Hepatocyte (in vitro differentiated cells): ENCODE measurements around the gene RHOT1. TPM values are rescaled to one million over a fixed set of nuclear protein-coding genes. Genes with fewer than 3 reads are reported as not detected.
"Not testable (repeated sequence)": the region's sequence is repeated elsewhere in the genome, so short reads cannot be mapped to it uniquely, and the experiment has no call there.

Source experiments
- DNase-seq: peaks from one replicate; pipeline ENCODE4 v3.0.0-alpha.2; 2016; ENCODE audit warnings: low spot score
- H2AFZ ChIP-seq: fragments of 200-600 bp; sonication (generic); 2 replicates; pipeline ENCODE4 v1.6.0; 2016; ENCODE audit warnings: antibody characterized with exemption, mild to moderate bottlenecking
- H3K27ac ChIP-seq: fragments of 200-600 bp; sonication (generic); 2 replicates; pipeline ENCODE4 v1.5.1; 2016; ENCODE audit warnings: mild to moderate bottlenecking
- H3K27me3 ChIP-seq: fragments of 200-600 bp; sonication (generic); 2 replicates; pipeline ENCODE4 v1.6.1; 2016
- H3K36me3 ChIP-seq: fragments of 200-600 bp; sonication (generic); replicated peaks from 2 replicates; pipeline ENCODE4 v1.5.1; 2016; ENCODE audit warnings: low read depth; ENCODE audit not compliant: insufficient read depth
- H3K4me1 ChIP-seq: fragments of 200-600 bp; sonication (generic); 2 replicates; pipeline ENCODE4 v1.5.1; 2016; ENCODE audit warnings: mild to moderate bottlenecking, moderate library complexity; ENCODE audit not compliant: insufficient read depth
- H3K4me2 ChIP-seq: fragments of 200-600 bp; sonication (generic); 2 replicates; pipeline ENCODE4 v1.6.0; 2016
- H3K4me3 ChIP-seq: fragments of 200-600 bp; sonication (generic); 2 replicates; pipeline ENCODE4 v1.5.1; 2016; ENCODE audit warnings: mild to moderate bottlenecking
- H3K79me2 ChIP-seq: fragments of 200-600 bp; sonication (generic); 2 replicates; pipeline ENCODE4 v1.6.0; 2017; ENCODE audit warnings: mild to moderate bottlenecking
- H3K9me2 ChIP-seq: fragments of 200-600 bp; sonication (generic); replicated peaks from 2 replicates; pipeline ENCODE4 v1.6.0; 2017; ENCODE audit warnings: mild to moderate bottlenecking; ENCODE audit not compliant: insufficient read depth
- H3K9me3 ChIP-seq: fragments of 200-600 bp; sonication (generic); 2 replicates; pipeline ENCODE4 v1.5.1; 2016; ENCODE audit warnings: low read depth, mild to moderate bottlenecking
- H4K20me1 ChIP-seq: fragments of 200-600 bp; sonication (generic); 2 replicates; pipeline ENCODE4 v1.6.0; 2016; ENCODE audit warnings: mild to moderate bottlenecking; ENCODE audit not compliant: insufficient read depth, poor library complexity, severe bottlenecking
- EZH2 ChIP-seq: fragments of 200-600 bp; sonication (generic); IDR thresholded peaks from 2 replicates; pipeline ENCODE4 v1.6.1; 2016; ENCODE audit warnings: antibody characterized with exemption, mild to moderate bottlenecking, borderline replicate concordance
- EZH2phosphoT487 ChIP-seq: fragments of 200-600 bp; sonication (generic); IDR thresholded peaks from one replicate; pipeline ENCODE4 v1.6.1; 2018; ENCODE audit warnings: antibody characterized with exemption, mild to moderate bottlenecking, low read depth, moderate library complexity; ENCODE audit not compliant: unreplicated experiment, severe bottlenecking
- WGBS: methylation state at CpG from one replicate; pipeline ENCODE4 v1.1.6; 2016; ENCODE audit warnings: low lambda C conversion rate; ENCODE audit errors: missing lambda C conversion rate; 5-methylcytosine and 5-hydroxymethylcytosine counted together
- polyA plus RNA-seq: library from polyadenylated mRNA; unstranded; fragments of >200 nt; fragmentation: Nextera tagmentation; extraction: Ambion mirVana; gene quantifications from 2 replicates; pipeline ENCODE4 v1.2.1, GENCODE V29; 2016
- total RNA-seq: library from RNA; depleted of rRNA; stranded (reverse); fragments of >200 nt; gene quantifications from 2 replicates; pipeline ENCODE4 v1.2.3, GENCODE V29; 2014
- TF ChIP-seq, protein P1 (sequence below): fragments of 200-600 bp; sonication (generic); IDR thresholded peaks from 2 replicates; pipeline ENCODE4 v1.5.1; 2016; ENCODE audit warnings: antibody characterized with exemption, mild to moderate bottlenecking; ENCODE audit not compliant: poor library complexity

Gene RHOT1
- total and polyA plus RNA-seq, 2 experiments from 2014 or later, result 22.6 to 38.4 TPM

DNA sequence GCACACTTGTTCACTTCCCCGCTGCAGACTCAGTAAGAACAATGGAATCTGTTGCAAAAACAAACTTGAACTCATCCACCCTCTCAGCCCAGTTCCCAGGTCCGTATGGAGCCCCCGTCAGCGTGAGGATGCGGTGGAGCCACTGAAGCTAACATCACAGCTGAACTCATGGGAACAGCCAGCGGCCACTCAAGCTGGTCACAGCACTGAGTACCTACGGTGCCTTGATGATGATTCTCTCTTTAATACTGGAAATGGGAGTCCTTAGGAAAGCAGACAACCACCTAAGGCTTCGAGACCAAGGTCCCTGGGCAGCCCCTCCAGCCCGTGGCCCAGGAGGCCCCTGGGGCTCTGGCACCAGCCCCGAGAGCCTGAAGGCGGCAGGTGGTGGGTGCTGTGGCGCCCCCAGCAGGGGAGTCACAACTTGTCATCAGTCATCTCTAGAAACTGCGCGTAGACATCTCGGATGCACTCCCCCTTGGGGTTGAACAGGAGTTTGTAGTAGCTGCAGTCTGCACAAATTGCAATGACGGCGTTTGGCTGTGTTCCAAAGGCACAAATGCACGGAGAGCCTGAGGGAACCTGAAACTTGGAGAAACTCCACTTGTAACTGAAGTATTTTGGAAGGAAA, 31.0 kb upstream of the RHOT1 start:
- DNase-seq, result peak; percentile 72

GRCh38 chr17:32112416-32112815, 29.9 kb upstream of the RHOT1 start:
- H4K20me1 ChIP-seq, result no peaks in the 10 kb centered on the region
- no peak for DNase-seq
- no peak overlapping the region for H2AFZ ChIP-seq
- no peak overlapping the region for H3K4me3 ChIP-seq
- H3K27me3 ChIP-seq, result no peaks in the 10 kb centered on the region
- TF ChIP-seq EZH2phosphoT487 (no peak), EZH2 (no peak)
- TF ChIP-seq, protein P1, sequence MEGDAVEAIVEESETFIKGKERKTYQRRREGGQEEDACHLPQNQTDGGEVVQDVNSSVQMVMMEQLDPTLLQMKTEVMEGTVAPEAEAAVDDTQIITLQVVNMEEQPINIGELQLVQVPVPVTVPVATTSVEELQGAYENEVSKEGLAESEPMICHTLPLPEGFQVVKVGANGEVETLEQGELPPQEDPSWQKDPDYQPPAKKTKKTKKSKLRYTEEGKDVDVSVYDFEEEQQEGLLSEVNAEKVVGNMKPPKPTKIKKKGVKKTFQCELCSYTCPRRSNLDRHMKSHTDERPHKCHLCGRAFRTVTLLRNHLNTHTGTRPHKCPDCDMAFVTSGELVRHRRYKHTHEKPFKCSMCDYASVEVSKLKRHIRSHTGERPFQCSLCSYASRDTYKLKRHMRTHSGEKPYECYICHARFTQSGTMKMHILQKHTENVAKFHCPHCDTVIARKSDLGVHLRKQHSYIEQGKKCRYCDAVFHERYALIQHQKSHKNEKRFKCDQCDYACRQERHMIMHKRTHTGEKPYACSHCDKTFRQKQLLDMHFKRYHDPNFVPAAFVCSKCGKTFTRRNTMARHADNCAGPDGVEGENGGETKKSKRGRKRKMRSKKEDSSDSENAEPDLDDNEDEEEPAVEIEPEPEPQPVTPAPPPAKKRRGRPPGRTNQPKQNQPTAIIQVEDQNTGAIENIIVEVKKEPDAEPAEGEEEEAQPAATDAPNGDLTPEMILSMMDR, result no peak
- 97% methylated on average over 20 of the region's 20 CpGs for WGBS
- no peaks in the 10 kb centered on the region for H3K4me1 ChIP-seq
- H3K27ac ChIP-seq, result no peak overlapping the region
- H3K4me2 ChIP-seq, result no peak overlapping the region
- no peaks in the 10 kb centered on the region for H3K36me3 ChIP-seq
- H3K79me2 ChIP-seq, result no peaks in the 10 kb centered on the region
- no peaks in the 10 kb centered on the region for H3K9me2 ChIP-seq
- H3K9me3 ChIP-seq, result no peaks in the 10 kb centered on the region

More for the DNA sequence above, 31.0 kb upstream of the RHOT1 start:
- Histone ChIP-seq H3K9me3 (no peaks in the 10 kb centered on the region), H3K27me3 (no peaks in the 10 kb centered on the region), H3K36me3 (no peaks in the 10 kb centered on the region), H3K4me1 (no peaks in the 10 kb centered on the region), H3K4me3 (no peak overlapping the region), H3K9me2 (no peaks in the 10 kb centered on the region), H3K4me2 (no peak overlapping the region), H3K79me2 (no peaks in the 10 kb centered on the region), H3K27ac (no peak overlapping the region), H4K20me1 (no peaks in the 10 kb centered on the region), H2AFZ (no peak overlapping the region)
- TF ChIP-seq EZH2phosphoT487, result no peak
- TF ChIP-seq, protein P1, result peak; percentile 43
- WGBS, result 52% methylated on average over 18 of the region's 18 CpGs

- Histone ChIP-seq H2AFZ (no peak overlapping the region), H3K36me3 (no peaks in the 10 kb centered on the region), H3K4me1 (no peaks in the 10 kb centered on the region), H3K27me3 (no peaks in the 10 kb centered on the region), H3K4me3 (no peak overlapping the region), H3K79me2 (no peaks in the 10 kb centered on the region), H3K27ac (no peak overlapping the region), H4K20me1 (no peaks in the 10 kb centered on the region), H3K4me2 (no peak overlapping the region), H3K9me2 (no peaks in the 10 kb centered on the region), H3K9me3 (no peaks in the 10 kb centered on the region)
- DNase-seq, result no peak
- TF ChIP-seq, protein P1, result no peak
- no peak for TF ChIP-seq EZH2phosphoT487
- TF ChIP-seq EZH2, result no peak
- 69% methylated on average over 4 of the region's 4 CpGs for WGBS
Measured at GRCh38 chr17:32114536-32114935, 27.8 kb upstream of the RHOT1 start.

GRCh38 chr17:32115546-32115945, 26.8 kb upstream of the RHOT1 start:
- not testable (repeated sequence) for DNase-seq, H3K27ac ChIP-seq, H3K9me2 ChIP-seq, H2AFZ ChIP-seq, H3K79me2 ChIP-seq, H3K36me3 ChIP-seq, H3K4me2 ChIP-seq, H4K20me1 ChIP-seq, H3K4me1 ChIP-seq, H3K27me3 ChIP-seq, H3K9me3 ChIP-seq, H3K4me3 ChIP-seq
- 72% methylated on average over 8 of the region's 8 CpGs for WGBS
